Nephron (organoid): ENCODE data around the gene PDE4D.
A peak's percentile ranks its signal among the peaks of the same experiment; 100 is the strongest.

Experiments used
- H3K27ac Mint-ChIP-seq, 3 experiments: 2 replicates each; pipeline ENCODE4 v1.8.0; 2020; ENCODE audit warnings: mixed read lengths in 3 of 3, mild to moderate bottlenecking in 2 of 3, moderate library complexity in 1 of 3
- H3K27me3 Mint-ChIP-seq: 2 replicates; pipeline ENCODE4 v1.8.0; 2021; ENCODE audit warnings: low read depth, mild to moderate bottlenecking, moderate library complexity, mixed read lengths
- H3K36me3 Mint-ChIP-seq: 2 replicates; pipeline ENCODE4 v1.8.0; 2020; ENCODE audit warnings: low read depth, mixed read lengths
- H3K4me1 Mint-ChIP-seq: 2 replicates; pipeline ENCODE4 v1.8.0; 2020; ENCODE audit warnings: mixed read lengths
- H3K4me3 Mint-ChIP-seq, 3 experiments: 2 replicates each; pipeline ENCODE4 v1.8.0; 2020; ENCODE audit warnings: mild to moderate bottlenecking in 3 of 3, mixed read lengths in 3 of 3, moderate library complexity in 2 of 3
- H3K9me3 Mint-ChIP-seq: 2 replicates; pipeline ENCODE4 v1.8.0; 2020; ENCODE audit warnings: mixed read lengths
- TF ChIP-seq, protein P1 (sequence below), 3 experiments: fragments of 200-600 bp; sonication (generic); IDR thresholded peaks; one replicate each; pipeline ENCODE4 v1.5.0; 2021; ENCODE audit warnings: antibody characterized with exemption in 3 of 3; ENCODE audit not compliant: unreplicated experiment in 3 of 3

PDE4D gene

DNA sequence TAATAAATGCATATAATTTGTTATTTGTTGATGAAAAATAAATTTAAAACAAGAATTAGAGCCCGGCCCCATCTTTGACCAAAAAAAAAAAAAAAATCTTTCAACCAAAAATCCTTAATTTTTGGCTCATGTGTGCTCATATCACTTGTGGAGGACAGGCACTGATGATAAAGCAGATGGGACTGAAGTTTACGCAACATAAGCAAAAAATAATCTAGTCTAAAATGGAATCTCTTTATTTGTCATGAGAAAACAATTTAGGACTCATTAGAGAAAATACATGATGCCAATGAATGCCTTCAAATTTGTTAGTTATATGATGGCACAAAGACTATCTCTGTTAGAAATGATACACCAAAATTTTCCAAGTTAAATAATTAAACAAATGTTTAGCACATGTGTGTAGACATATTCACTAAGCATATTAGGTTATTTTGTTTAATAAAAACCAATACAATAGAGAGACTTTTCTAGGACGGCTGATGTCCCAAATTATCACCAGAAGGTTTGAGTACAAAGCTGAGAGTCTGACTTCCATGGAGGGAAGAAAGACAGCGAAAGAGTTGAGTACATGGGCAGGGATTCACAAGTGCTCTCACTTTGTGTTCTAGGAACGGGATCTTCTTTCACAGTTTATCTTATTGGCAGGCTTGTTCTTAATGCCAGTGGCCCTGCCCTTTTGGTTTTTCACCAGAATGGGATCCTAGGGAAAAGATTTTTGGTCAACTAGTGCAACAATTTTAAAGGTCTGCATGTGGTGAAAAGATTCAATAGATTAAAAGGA, 689.2 kb downstream of the PDE4D start:
- H3K36me3 Mint-ChIP-seq, result peaks cover 3% of the 10 kb centered on the region
- peaks cover 18% of the 10 kb centered on the region for H3K4me1 Mint-ChIP-seq
- peak overlapping the region in 1 of 3 experiments; percentile 76 for H3K27ac Mint-ChIP-seq

GRCh38 chr5:59199868-59200267, 693.7 kb downstream of the PDE4D start:
- Mint-ChIP-seq H3K36me3 (peaks cover 3% of the 10 kb centered on the region), H3K9me3 (no peaks in the 10 kb centered on the region), H3K27ac (no peak overlapping the region), H3K4me1 (peaks cover 6% of the 10 kb centered on the region), H3K4me3 (no peak overlapping the region), H3K27me3 (no peaks in the 10 kb centered on the region)
- TF ChIP-seq, protein P1, sequence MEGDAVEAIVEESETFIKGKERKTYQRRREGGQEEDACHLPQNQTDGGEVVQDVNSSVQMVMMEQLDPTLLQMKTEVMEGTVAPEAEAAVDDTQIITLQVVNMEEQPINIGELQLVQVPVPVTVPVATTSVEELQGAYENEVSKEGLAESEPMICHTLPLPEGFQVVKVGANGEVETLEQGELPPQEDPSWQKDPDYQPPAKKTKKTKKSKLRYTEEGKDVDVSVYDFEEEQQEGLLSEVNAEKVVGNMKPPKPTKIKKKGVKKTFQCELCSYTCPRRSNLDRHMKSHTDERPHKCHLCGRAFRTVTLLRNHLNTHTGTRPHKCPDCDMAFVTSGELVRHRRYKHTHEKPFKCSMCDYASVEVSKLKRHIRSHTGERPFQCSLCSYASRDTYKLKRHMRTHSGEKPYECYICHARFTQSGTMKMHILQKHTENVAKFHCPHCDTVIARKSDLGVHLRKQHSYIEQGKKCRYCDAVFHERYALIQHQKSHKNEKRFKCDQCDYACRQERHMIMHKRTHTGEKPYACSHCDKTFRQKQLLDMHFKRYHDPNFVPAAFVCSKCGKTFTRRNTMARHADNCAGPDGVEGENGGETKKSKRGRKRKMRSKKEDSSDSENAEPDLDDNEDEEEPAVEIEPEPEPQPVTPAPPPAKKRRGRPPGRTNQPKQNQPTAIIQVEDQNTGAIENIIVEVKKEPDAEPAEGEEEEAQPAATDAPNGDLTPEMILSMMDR (IDR thresholded peaks at IDR 0.05; ENCODE audit: unreplicated experiment in 3 of 3), result no peak

More for the DNA sequence above, 689.2 kb downstream of the PDE4D start:
- Mint-ChIP-seq H3K4me3 (no peak overlapping the region), H3K9me3 (no peaks in the 10 kb centered on the region), H3K27me3 (no peaks in the 10 kb centered on the region)
- TF ChIP-seq, protein P1 (IDR thresholded peaks at IDR 0.05; ENCODE audit: unreplicated experiment in 3 of 3), result no peak

GRCh38 chr5:59198832-59199231, 694.7 kb downstream of the PDE4D start:
- Mint-ChIP-seq H3K9me3 (no peaks in the 10 kb centered on the region), H3K36me3 (peaks cover 3% of the 10 kb centered on the region), H3K4me3 (no peak overlapping the region), H3K27me3 (no peaks in the 10 kb centered on the region), H3K27ac (no peak overlapping the region), H3K4me1 (peaks cover 6% of the 10 kb centered on the region)
- TF ChIP-seq, protein P1 (IDR thresholded peaks at IDR 0.05; ENCODE audit: unreplicated experiment in 3 of 3), result no peak

GRCh38 chr5:59198365-59198764, 695.2 kb downstream of the PDE4D start:
- TF ChIP-seq, protein P1 (IDR thresholded peaks at IDR 0.05; ENCODE audit: unreplicated experiment in 3 of 3), result no peak
- no peaks in the 10 kb centered on the region for H3K27me3 Mint-ChIP-seq
- H3K4me3 Mint-ChIP-seq, result no peak overlapping the region
- no peak overlapping the region for H3K27ac Mint-ChIP-seq
- peaks cover 3% of the 10 kb centered on the region for H3K36me3 Mint-ChIP-seq
- H3K9me3 Mint-ChIP-seq, result no peaks in the 10 kb centered on the region
- peaks cover 6% of the 10 kb centered on the region for H3K4me1 Mint-ChIP-seq

GRCh38 chr5:59197911-59198310, 695.6 kb downstream of the PDE4D start:
- TF ChIP-seq, protein P1 (IDR thresholded peaks at IDR 0.05; ENCODE audit: unreplicated experiment in 3 of 3), result no peak
- Mint-ChIP-seq H3K9me3 (no peaks in the 10 kb centered on the region), H3K4me1 (peaks cover 6% of the 10 kb centered on the region), H3K27me3 (no peaks in the 10 kb centered on the region), H3K27ac (no peak overlapping the region), H3K4me3 (no peak overlapping the region), H3K36me3 (peaks cover 3% of the 10 kb centered on the region)
